Fibroblast of lung (primary cell): ENCODE measurements around the gene ESPN. TPM values are rescaled to one million over a fixed set of nuclear protein-coding genes. Genes with fewer than 3 reads are reported as not detected.
"Not testable (repeated sequence)": the region's sequence is repeated elsewhere in the genome, so short reads cannot be mapped to it uniquely, and the experiment has no call there.

Experiments used
- DNase-seq, 2 donors: peaks; one replicate each; pipeline versions ENCODE4 v3.0.0 to v3.0.0-alpha.2; 2010; ENCODE audit warnings: low read depth in 2 of 2
- H2AFZ ChIP-seq: 2 replicates; pipeline ENCODE4 v1.5.1; 2012; ENCODE audit warnings: low read length, control low read depth, inconsistent platforms
- H3K27ac ChIP-seq: 2 replicates; pipeline ENCODE4 v1.5.1; 2011; ENCODE audit warnings: low read length, control low read depth; ENCODE audit not compliant: insufficient read depth
- H3K27me3 ChIP-seq: 2 replicates; pipeline ENCODE4 v1.5.1; 2011; ENCODE audit warnings: mild to moderate bottlenecking, low read length; ENCODE audit not compliant: control insufficient read depth, insufficient read depth
- H3K36me3 ChIP-seq: 2 replicates; pipeline ENCODE4 v1.5.1; 2011; ENCODE audit warnings: low read length; ENCODE audit not compliant: control insufficient read depth, insufficient read depth
- H3K4me1 ChIP-seq: 2 replicates; pipeline ENCODE4 v1.5.1; 2011; ENCODE audit warnings: low read length; ENCODE audit not compliant: control insufficient read depth, insufficient read depth; ENCODE audit errors: extremely low read depth
- H3K4me2 ChIP-seq: 2 replicates; pipeline ENCODE4 v1.5.1; 2011; ENCODE audit warnings: low read length, control low read depth; ENCODE audit not compliant: insufficient read depth; ENCODE audit errors: extremely low read depth
- H3K4me3 ChIP-seq, 4 experiments: fragments of 200-600 bp in 1 of 4; sonication (generic) in 1 of 4; replicated peaks in 1 of 4; 2 replicates each; pipeline ENCODE4 v1.5.1; 2011 to 2016; ENCODE audit warnings: low read length in 4 of 4, low read depth in 3 of 4, mild to moderate bottlenecking in 3 of 4, control low read depth in 2 of 4, inconsistent platforms in 1 of 4, mixed read lengths in 1 of 4; ENCODE audit not compliant: insufficient read depth in 1 of 4; ENCODE audit errors: control extremely low read depth in 1 of 4
- H3K79me2 ChIP-seq: 2 replicates; pipeline ENCODE4 v1.5.1; 2012; ENCODE audit warnings: mild to moderate bottlenecking, low read length, inconsistent platforms; ENCODE audit not compliant: control insufficient read depth, insufficient read depth
- H3K9ac ChIP-seq: 2 replicates; pipeline ENCODE4 v1.5.1; 2011; ENCODE audit warnings: mild to moderate bottlenecking, low read length, control low read depth; ENCODE audit not compliant: insufficient read depth
- H3K9me3 ChIP-seq: 2 replicates; pipeline ENCODE4 v1.5.1; 2012; ENCODE audit warnings: low read depth, low read length; ENCODE audit not compliant: control insufficient read depth, insufficient read depth
- H4K20me1 ChIP-seq: 2 replicates; pipeline ENCODE4 v1.5.1; 2011; ENCODE audit warnings: low read length; ENCODE audit not compliant: control insufficient read depth, insufficient read depth; ENCODE audit errors: extremely low read depth
- EZH2 ChIP-seq: IDR thresholded peaks from 2 replicates; pipeline ENCODE4 v1.5.1; 2012; ENCODE audit warnings: low read length, control low read depth, mild to moderate bottlenecking; ENCODE audit errors: missing control alignments
- polyA plus RNA-seq, 2 donors: library from polyadenylated mRNA; depleted of rRNA in 1 of 2; stranded (reverse) in 1 of 2; unstranded in 1 of 2; fragments of >200 nt; gene quantifications; 2 replicates each; pipeline ENCODE4 v1.2.1, GENCODE V29; 2011 to 2012; ENCODE audit warnings: missing spikeins in 1 of 2
- total RNA-seq: library from RNA; depleted of rRNA; stranded (reverse); fragments of >200 nt; gene quantifications from 2 replicates; pipeline ENCODE4 v1.2.1, GENCODE V29; 2014
- TF ChIP-seq, protein P1 (sequence below), 2 donors: IDR thresholded peaks in 1 of 2; conservative IDR thresholded peaks in 1 of 2; 1 replicate in 1 of 2; 2 replicates in 1 of 2; pipeline ENCODE4 v1.5.1; 2011 to 2012; ENCODE audit warnings: low read length in 2 of 2, control low read depth in 1 of 2, inconsistent platforms in 1 of 2, low read depth in 1 of 2, mild to moderate bottlenecking in 1 of 2

ESPN gene
- total and polyA plus RNA-seq, 2 donors (not counting 1 experiment from before 2014, with no cell fraction given): not detected

DNA sequence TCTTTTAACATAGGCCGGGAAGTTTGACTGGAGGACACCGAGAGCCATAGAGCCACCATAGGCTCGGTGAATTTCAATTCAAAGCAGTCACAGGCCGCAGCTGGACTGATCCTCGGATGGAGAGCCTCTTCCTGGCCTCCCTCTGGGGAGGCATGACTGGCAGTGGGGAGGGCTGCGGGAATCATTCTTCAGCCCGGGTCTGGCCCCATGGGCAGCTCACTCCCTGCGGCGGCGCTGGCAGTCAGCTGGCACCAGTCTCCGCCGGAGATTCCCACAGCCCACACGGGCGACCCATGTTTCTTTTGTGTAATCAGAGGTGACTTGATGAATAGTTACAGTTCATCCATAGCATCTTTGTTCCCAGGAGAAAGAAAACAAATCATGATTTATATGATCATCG, 10.6 kb downstream of the ESPN start:
- Histone ChIP-seq H3K27ac (no peak overlapping the region), H3K79me2 (no peaks in the 10 kb centered on the region), H2AFZ (no peak overlapping the region), H3K4me2 (no peak overlapping the region), H3K27me3 (peaks cover 5% of the 10 kb centered on the region), H3K36me3 (no peaks in the 10 kb centered on the region), H3K9ac (no peak overlapping the region), H3K4me1 (no peaks in the 10 kb centered on the region), H3K9me3 (no peaks in the 10 kb centered on the region), H3K4me3 (no peak overlapping the region), H4K20me1 (no peaks in the 10 kb centered on the region)
- no peak for TF ChIP-seq EZH2
- TF ChIP-seq, protein P1, sequence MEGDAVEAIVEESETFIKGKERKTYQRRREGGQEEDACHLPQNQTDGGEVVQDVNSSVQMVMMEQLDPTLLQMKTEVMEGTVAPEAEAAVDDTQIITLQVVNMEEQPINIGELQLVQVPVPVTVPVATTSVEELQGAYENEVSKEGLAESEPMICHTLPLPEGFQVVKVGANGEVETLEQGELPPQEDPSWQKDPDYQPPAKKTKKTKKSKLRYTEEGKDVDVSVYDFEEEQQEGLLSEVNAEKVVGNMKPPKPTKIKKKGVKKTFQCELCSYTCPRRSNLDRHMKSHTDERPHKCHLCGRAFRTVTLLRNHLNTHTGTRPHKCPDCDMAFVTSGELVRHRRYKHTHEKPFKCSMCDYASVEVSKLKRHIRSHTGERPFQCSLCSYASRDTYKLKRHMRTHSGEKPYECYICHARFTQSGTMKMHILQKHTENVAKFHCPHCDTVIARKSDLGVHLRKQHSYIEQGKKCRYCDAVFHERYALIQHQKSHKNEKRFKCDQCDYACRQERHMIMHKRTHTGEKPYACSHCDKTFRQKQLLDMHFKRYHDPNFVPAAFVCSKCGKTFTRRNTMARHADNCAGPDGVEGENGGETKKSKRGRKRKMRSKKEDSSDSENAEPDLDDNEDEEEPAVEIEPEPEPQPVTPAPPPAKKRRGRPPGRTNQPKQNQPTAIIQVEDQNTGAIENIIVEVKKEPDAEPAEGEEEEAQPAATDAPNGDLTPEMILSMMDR (conservative IDR thresholded peaks at IDR 0.05 in 1 of 2, IDR thresholded peaks at IDR 0.05 in 1 of 2; ENCODE audit: low read depth in 1 of 2, low read length in 2 of 2): no peak
- no peak for DNase-seq

DNA sequence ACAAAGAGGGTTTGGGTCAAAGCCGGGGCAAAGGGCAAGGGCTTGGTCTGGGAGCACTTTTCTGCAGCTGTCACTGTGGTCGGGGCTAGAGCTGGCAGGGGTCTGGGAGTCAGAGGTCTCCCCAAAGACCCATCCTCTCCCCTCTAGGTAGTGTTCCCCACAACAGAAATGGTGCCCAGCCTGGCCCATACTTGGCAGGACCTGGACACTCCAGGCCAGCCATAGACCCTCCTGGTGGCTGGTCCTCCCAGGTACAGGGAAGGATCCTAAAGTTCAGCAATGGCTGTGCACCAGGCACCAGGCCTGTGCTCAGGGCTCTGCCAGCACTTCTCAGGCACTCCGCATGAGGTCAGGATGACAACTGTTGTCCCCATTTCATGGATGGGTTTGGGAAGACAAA, 11.0 kb downstream of the ESPN start:
- Histone ChIP-seq H3K4me2 (no peak overlapping the region), H2AFZ (no peak overlapping the region), H3K79me2 (no peaks in the 10 kb centered on the region), H3K9ac (no peak overlapping the region), H3K4me3 (no peak overlapping the region), H3K4me1 (no peaks in the 10 kb centered on the region), H3K36me3 (no peaks in the 10 kb centered on the region), H4K20me1 (no peaks in the 10 kb centered on the region), H3K27ac (no peak overlapping the region), H3K27me3 (peaks cover 2% of the 10 kb centered on the region), H3K9me3 (no peaks in the 10 kb centered on the region)
- DNase-seq: no peak
- no peak for TF ChIP-seq EZH2
- TF ChIP-seq, protein P1 (conservative IDR thresholded peaks at IDR 0.05 in 1 of 2, IDR thresholded peaks at IDR 0.05 in 1 of 2; ENCODE audit: low read depth in 1 of 2, low read length in 2 of 2): no peak

DNA sequence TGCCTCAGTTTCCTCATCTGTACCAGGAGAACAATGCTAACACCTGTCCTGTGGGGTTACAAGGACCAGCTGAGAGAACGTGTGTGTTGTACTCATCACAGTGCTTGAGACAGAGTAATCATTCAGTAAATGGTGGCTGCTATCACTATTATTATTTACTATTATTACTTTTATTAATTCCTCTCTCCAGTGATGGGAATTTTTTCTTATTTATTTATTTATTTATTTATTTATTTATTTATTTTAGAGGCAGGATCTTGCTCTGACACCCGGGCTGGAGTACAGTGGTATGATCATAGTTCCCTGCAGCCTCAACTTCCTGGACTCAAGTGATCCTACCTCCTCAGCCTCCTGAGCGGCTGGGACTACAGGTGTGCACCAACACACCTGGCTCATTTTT, 11.7 kb downstream of the ESPN start:
- not testable (repeated sequence) for H3K4me1 ChIP-seq, H4K20me1 ChIP-seq, H3K9me3 ChIP-seq, H3K27ac ChIP-seq, H3K9ac ChIP-seq, H3K4me3 ChIP-seq, DNase-seq, H2AFZ ChIP-seq, H3K36me3 ChIP-seq, H3K27me3 ChIP-seq, H3K79me2 ChIP-seq, H3K4me2 ChIP-seq

DNA sequence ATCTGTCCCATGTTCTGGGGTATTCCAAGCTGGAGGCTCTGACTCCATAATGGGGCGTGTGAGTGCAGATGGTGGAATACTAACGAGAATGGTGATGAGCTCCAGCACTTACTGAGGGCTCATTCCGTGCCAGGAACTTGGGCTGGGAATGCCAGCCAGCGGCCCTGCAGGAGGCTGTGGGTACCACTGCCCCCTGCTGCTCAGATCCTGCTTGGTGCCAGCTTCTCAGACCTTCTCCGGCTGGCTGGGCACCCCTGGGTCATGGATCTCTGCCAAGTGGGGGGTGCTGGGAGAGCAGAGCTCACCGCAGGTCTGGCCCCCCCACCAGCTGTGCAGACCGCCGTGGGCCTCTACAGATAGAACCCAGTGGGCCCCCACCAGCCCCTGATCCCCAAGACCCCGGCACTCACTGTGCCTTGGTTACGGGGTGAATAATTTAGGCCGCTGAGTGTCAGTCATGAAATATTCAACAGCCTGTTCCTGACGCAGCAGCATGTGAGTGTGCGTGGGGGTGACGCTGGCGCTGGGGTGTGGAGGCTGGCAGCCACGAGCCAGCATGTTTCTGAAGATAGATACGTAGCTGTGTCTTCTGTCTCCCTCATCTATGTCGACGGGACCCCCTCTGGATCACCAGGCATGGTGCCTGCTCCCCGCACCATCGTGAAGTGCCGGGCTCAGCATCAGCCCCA, 12.6 kb downstream of the ESPN start:
- peak in 1 of 2 donors; percentile 44 for DNase-seq
- H3K4me1 ChIP-seq, H3K9me3 ChIP-seq, H3K79me2 ChIP-seq, H3K4me3 ChIP-seq, H3K27me3 ChIP-seq, H3K9ac ChIP-seq, H2AFZ ChIP-seq, H3K27ac ChIP-seq, H3K4me2 ChIP-seq, H3K36me3 ChIP-seq, H4K20me1 ChIP-seq: not testable (repeated sequence)
